SK-N-SH treated with all-trans-retinoic acid at 6 μM for 48 hours (cell line): ENCODE results near the gene APRT.

Experiments
- ARNTL ChIP-seq: fragments of 450-650 bp; formaldehyde crosslinking; IDR thresholded peaks from 2 replicates; pipeline ENCODE4 v1.5.0; 2020; ENCODE audit warnings: low read depth, mild to moderate bottlenecking, moderate library complexity, borderline replicate concordance
- CSDC2 ChIP-seq: fragments of 250-450 bp; sonication (Bioruptor Pico); IDR thresholded peaks from 2 replicates; pipeline ENCODE4 v1.5.0; 2020; ENCODE audit warnings: mild to moderate bottlenecking, moderate library complexity
- ISL1 ChIP-seq: fragments of 250-450 bp; sonication (Bioruptor Pico); IDR thresholded peaks from 2 replicates; pipeline ENCODE4 v2.1.2; 2022; ENCODE audit warnings: mild to moderate bottlenecking, moderate library complexity
- RARB ChIP-seq: fragments of 250-450 bp; sonication (Bioruptor Pico); IDR thresholded peaks from 2 replicates; pipeline ENCODE4 v1.8.0; 2021; ENCODE audit warnings: mild to moderate bottlenecking, moderate library complexity
- TOX ChIP-seq: fragments of 250-450 bp; sonication (Bioruptor Pico); IDR thresholded peaks from 2 replicates; pipeline ENCODE4 v1.8.0; 2021; ENCODE audit warnings: mild to moderate bottlenecking, moderate library complexity, borderline replicate concordance
- ZFP3 ChIP-seq: fragments of 250-450 bp; sonication (Bioruptor Pico); IDR thresholded peaks from 2 replicates; pipeline ENCODE4 v1.5.0; 2020; ENCODE audit warnings: mild to moderate bottlenecking, moderate library complexity
- ZFP30 ChIP-seq: fragments of 450-650 bp; formaldehyde crosslinking; IDR thresholded peaks from 2 replicates; pipeline ENCODE4 v1.5.0; 2022; ENCODE audit warnings: mild to moderate bottlenecking, moderate library complexity
- TF ChIP-seq, protein P1 (sequence below): fragments of 250-450 bp; sonication (Bioruptor Pico); IDR thresholded peaks from 2 replicates; pipeline ENCODE4 v1.8.0; 2020; ENCODE audit warnings: mild to moderate bottlenecking, moderate library complexity, borderline replicate concordance
- TF ChIP-seq, protein P2 (sequence below): fragments of 250-450 bp; sonication (Bioruptor Pico); IDR thresholded peaks from 2 replicates; pipeline ENCODE4 v1.5.1; 2020; ENCODE audit warnings: low read depth, mild to moderate bottlenecking, moderate library complexity

DNA sequence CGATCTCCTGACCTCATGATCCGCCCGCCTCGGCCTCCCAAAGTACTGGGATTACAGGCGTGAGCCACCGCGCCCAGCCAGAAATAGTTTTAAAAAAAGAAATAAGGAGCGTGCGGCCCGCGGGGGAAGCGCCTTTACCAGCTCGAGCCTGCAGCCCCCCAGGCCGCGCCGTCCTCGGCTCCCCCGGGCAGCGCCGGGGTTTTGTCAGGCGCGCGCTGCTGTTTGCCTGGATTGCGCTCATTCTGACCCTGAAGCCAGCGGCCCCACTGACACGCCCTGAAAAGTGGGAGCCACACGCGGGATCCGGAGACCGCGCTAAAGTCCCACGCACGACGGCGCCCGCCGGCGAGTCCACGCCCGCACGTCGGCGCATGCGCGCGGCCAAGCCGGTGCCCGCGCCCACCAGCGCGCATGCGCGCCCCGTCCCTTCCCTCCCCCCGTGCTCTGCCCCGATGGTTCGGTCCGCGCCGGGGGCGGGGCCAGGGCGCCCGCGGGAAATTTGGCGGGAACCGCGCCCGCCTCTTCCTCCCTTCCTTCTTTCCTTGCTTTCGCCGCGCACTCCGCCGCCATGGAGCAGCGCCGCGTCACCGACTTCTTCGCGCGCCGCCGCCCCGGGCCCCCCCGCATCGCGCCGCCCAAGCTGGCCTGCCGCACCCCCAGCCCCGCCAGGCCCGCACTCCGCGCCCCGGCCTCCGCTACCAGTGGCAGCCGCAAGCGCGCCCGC, 8.3 kb downstream of the APRT start, which contains the start of gene CDT1:
- TF ChIP-seq ZFP3 (CRISPR knock-in tag) = no peak
- no peak for TF ChIP-seq ZFP30 (CRISPR knock-in tag)
- no peak for TF ChIP-seq ISL1 (CRISPR knock-in tag)
- TF ChIP-seq, protein P1, sequence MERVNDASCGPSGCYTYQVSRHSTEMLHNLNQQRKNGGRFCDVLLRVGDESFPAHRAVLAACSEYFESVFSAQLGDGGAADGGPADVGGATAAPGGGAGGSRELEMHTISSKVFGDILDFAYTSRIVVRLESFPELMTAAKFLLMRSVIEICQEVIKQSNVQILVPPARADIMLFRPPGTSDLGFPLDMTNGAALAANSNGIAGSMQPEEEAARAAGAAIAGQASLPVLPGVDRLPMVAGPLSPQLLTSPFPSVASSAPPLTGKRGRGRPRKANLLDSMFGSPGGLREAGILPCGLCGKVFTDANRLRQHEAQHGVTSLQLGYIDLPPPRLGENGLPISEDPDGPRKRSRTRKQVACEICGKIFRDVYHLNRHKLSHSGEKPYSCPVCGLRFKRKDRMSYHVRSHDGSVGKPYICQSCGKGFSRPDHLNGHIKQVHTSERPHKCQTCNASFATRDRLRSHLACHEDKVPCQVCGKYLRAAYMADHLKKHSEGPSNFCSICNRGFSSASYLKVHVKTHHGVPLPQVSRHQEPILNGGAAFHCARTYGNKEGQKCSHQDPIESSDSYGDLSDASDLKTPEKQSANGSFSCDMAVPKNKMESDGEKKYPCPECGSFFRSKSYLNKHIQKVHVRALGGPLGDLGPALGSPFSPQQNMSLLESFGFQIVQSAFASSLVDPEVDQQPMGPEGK (CRISPR knock-in tag) = no peak
- no peak for TF ChIP-seq TOX (CRISPR knock-in tag)
- no peak for TF ChIP-seq RARB (CRISPR knock-in tag)
- TF ChIP-seq, protein P2, sequence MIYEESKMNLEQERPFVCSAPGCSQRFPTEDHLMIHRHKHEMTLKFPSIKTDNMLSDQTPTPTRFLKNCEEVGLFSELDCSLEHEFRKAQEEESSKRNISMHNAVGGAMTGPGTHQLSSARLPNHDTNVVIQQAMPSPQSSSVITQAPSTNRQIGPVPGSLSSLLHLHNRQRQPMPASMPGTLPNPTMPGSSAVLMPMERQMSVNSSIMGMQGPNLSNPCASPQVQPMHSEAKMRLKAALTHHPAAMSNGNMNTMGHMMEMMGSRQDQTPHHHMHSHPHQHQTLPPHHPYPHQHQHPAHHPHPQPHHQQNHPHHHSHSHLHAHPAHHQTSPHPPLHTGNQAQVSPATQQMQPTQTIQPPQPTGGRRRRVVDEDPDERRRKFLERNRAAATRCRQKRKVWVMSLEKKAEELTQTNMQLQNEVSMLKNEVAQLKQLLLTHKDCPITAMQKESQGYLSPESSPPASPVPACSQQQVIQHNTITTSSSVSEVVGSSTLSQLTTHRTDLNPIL (CRISPR knock-in tag) = no peak
- no peak for TF ChIP-seq CSDC2 (CRISPR knock-in tag)
- no peak for TF ChIP-seq ARNTL (CRISPR knock-in tag)
